NCI-H69 (cell line): ENCODE measurements around the gene RTN4.
A peak's percentile ranks its signal among the peaks of the same experiment; 100 is the strongest.
"Not testable (repeated sequence)": the region's sequence is repeated elsewhere in the genome, so short reads cannot be mapped to it uniquely, and the experiment has no call there.

Experiments
- DNase-seq: peaks from one replicate; lab custom pipeline; 2025; lab: John Stamatoyannopoulos, UW

RTN4 gene

DNA sequence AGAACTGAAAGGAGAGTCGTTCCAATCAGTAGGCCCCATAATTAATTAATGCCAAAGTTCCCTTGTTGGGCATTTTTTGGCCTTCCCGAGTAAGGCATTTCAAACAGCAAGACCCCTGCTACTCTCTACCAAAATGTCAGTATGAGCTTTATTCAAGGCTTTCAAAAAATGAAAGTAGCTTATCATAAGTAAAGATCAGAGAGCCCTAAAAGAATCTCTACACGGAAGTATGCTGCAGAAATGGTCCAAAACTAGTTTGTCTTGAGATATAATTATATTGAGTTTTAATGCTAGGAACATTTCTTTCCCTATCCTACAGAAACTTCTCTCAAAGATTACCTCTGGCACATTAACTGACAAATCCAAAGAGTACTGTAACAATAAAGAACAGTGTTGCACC is 43.9 kb downstream of the RTN4 start:
- DNase-seq: no peak

DNA sequence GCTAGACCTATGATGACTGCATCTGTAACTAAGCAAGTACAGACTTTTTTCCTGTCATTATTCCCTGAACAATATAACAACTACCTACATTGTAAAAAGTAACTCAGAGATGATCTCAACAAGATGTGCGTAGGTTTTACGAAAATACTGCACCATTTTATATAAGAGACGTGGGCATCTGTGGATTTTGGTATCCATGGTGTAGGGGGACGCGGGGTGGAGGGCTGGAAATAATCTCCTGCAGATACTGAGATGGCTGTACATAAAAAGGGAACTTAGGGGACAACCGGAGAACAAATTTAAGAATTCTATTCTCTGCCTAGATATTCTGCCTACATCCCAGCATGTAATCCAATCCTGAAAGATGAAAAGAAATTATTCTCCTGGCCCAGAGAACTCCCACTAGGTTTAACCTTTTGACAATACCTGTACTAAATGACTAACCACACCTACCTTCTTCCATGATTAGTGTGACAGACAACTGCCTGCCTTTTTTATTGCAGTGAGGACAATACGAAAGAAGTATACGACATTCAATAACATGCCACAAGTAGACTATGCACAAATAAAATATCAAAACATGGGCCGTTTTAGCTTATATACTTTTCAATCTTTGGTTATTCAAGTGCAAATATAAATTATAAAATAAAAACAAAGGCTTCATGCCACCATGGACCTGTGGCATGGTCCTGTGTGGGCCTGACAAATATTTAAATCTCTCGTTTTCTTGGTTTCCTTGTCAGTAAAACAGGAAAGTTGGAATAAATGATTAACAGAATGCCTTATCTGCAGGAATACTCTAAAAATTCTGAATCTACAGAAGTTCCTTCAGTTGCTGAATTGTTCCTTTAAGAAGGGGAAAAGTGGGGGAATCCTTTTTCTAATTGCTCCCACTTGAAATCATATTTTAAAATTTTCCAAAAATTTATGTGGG is 46.3 kb downstream of the RTN4 start:
- DNase-seq: peak; percentile 3

DNA sequence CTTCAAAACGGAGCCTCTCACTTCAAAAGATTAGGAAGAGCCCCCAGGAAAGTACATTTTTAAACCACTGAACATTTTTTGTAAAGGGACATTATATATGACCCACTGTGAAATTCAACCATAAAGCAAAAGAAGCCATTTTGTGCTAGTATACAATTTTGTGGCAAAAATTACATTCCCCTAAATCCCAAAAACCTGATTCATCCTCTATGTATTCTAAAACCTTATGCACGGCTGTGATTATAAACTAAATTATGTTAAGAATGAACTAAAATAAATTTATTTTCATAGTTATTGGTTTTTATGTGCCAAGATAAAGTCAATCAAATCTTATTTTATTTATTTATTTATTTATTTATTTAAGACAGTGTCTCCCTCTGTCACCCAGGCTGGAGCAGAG is 48.5 kb downstream of the RTN4 start:
- no peak for DNase-seq

DNA sequence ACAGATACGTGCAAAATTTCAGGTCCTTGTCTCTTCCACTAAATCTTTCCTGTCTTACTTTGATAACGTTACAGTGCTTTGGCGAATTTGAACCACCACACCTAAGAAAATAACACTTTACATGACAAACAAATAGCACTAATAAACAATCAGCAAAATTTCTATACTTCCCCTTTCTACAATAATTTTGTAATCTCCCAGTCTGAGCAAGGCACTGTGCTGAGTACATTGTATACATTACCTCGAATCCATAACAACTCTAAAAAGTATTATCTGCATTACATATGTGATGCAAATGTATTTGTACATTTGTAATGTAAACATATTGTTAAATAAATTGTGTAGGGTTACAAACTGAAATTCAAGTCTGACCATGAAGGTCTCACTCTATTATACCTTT is 49.9 kb downstream of the RTN4 start:
- DNase-seq: no peak

DNA sequence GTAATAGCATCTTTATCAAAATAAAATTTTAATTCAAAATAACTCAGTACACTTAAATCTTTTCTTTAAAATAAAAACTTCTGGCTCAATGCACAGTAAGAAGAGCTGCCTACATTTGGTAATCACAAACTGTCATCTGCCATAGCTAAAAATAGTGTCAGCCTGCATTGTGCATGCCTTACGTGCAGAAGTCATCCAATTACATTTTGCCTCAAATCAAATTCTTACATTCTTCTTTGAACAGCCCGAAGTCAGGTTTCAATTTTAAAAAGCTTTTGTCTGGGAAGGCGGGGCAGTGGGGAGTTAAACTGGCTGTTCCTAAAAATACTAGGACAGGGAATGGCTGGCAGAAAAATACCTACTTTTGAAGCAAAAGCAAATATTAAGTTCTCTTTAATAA is 51.1 kb downstream of the RTN4 start:
- peak; percentile 10 for DNase-seq

DNA sequence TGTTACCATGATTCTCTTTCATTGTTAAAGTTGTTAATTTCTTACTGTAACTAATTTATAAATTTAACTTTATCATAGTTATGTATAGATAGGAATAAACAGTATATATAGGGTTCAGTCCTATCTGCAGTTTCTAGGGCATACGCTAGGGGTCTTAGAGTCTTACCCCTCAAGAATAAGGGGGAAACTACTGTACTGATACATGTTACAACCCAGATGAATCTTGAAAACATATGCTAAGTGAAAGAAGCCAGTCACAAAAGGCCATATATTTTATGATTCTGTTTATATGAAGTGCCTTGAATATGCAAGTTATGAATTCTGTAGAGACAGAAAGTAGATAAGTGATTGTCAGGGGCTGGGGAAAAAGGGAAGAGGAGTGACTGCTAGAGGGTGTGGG is 52.4 kb downstream of the RTN4 start:
- DNase-seq: no peak

DNA sequence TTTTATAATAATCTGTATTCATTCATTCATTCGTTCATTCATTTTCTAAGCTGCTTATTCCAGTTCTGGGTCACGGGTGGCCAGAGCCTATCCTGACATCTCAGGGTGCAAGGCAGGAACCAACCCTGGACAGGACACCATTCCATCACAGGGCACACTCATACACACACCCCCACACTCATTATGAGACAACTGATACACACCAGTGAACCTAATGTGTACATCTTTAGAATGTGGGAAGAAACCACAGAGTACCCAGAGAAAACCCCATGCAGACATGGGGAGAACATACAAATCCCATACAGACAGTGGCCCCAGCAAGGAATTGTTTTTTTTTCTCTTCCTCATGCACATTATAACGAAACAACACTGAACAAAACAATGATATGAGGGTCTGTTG is 54.7 kb downstream of the RTN4 start:
- DNase-seq: no peak

DNA sequence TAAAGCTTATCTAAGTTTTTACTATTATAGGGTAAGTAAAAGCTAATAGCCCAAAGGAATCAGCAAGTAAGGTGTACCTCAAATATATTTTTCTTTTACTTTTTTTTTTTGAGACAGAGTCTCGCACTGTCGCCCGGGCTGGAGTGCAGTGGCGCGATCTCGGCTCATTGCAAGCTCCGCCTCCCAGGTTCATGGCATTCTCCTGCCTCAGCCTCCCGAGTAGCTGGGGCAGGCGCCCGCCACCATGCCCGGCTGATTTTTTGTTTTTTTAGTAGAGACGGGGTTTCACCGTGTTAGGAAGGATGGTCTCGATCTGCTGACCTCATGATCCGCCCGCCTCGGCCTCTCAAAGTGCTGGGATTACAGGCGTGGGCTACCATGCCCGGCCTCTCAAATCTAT is 59.6 kb downstream of the RTN4 start:
- DNase-seq: not testable (repeated sequence)

DNA sequence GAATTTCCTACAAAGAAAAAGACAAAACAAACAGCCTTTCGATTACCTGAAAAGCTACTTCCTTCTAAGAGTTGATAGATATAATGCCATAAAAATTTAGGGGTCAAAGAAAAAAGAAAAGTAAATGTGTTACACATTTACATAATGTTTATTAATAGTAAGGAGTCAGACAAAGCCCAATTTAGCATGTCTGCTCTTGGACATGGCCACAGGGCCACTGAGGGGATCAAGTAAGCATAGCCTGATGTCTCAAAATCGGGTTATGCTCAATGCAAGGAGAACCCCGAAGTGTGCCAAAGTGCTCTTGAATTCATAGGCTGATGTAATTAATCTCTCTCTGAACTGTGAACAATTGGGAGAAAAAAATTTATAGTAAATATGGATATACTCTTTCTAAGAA is 61.6 kb downstream of the RTN4 start:
- DNase-seq: no peak

DNA sequence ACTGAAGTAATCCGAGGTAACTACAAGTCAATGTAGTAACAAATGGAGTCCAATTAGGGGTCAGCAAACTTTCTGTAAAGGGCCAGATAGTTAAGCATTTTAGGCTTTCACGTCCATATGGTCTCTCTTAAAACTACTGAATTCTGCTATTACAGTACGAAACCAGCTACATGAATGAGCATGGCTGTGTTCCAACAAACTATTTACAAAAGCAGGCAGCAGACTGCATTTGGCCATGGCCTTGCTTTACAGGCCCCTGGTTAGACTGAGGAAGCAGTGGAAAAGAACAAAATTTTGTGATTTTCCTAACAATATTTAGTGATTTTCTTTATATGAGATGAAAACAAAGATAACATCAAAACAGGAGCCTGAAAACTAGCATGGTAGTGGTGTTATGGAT is 64.0 kb downstream of the RTN4 start:
- peak; percentile 4 for DNase-seq

DNA sequence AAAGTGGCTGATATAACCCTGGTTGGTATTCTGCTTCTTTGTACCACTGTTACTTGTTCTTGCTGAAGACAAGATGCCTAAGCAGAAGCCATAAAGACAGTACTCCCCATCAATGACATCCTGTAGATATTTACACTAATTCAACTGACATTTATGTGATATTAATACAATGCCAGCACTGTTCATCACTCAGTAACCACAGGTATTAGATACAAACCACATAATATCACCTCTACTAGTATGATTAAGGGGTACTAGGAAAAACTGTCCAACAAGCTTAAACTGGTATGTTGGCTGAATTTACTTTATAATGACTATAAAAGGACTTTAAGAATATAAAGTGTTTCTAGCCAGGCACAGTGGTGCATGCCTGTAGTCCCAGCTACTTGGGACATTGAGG is 65.8 kb downstream of the RTN4 start:
- DNase-seq: no peak

DNA sequence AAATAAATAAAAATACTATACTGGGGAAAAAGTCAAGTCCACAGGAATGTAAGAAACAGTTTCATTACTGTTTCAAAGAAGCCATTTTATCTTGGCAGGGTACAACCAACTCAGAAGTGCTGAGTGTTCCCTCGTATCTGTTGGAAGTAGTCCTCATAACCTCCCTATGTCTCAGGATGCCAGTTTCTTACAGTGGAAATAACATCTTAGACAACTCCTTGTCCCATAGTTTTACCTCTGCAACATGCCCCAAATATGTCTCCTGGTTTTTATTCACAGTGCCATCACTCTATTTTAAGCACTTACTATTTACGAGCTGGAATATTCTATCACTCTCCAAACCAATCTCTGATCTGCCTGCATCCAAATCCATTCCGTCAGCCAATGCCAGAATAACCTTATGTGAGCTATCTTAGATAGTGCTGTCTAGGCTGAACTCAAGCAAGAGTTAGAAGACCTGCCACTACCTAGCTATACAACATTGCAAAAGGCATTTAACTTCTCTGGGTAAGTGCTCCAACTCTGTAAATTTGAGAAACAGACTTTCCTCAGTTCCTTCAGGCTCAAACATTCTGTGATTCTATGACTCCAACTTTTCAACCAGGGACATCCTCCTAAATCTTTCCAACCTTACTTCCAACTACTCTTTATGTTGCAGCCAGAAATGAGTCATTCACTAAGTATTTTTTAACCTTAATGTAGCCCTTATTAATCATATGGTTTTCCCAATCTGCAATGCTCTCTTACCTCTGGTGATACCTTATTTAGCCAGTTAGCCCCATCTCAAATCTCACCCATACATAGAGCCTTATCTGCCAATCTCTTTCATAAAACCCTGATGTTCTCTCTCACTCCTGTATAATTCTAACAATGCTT is 66.7 kb downstream of the RTN4 start:
- DNase-seq: no peak

DNA sequence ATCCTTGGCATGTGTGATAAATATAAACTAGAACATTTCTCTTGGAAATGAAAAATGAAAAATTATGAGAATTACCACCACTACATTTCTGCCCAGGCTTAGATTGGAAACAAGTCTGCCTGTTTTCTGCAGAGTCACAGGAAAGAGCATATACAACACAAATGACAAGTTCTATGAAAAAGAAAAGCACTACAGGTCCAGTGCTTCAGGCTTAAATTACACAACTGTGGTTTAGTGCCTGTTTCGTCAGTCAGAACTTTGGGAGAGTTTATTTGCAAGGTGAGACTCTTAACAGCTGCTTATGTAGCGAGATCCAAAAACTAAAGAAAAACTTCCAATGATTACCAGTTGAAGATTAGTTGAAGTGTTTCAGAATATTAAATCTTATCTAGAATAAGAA is 68.9 kb downstream of the RTN4 start:
- DNase-seq: no peak

DNA sequence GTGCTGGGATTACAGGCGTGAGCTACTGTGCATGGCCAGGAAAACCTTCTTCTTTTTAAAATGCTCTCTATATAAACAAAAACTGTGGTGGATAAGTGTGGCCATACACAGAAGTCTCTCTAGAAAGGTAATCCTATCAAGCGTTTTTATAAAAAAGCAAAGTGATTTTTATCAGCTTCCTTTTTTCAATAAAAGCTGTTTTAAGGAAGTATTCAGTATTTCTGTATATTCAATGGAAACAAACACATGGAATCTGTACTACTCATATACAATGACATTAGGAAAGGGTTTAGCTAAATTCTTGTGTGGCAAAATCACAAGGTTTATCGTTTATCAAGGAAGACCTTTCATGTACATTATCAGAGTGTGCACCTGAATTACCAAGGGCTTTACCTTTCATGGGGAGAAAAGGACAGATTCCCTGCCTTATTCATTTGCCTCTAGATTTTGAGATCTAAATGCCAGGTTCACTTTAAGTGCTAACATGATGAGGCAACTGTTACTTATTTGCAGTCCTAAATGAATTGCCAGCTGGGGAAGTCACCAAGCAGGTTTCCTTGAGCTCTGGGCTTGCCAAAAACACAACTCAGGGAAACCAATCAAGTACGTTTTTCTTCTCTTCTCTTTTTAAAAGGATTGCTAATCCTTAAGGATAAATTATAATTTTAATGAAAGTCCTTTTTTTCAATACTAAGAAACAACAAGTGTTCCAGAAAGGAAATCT is 70.8 kb downstream of the RTN4 start:
- DNase-seq: no peak

DNA sequence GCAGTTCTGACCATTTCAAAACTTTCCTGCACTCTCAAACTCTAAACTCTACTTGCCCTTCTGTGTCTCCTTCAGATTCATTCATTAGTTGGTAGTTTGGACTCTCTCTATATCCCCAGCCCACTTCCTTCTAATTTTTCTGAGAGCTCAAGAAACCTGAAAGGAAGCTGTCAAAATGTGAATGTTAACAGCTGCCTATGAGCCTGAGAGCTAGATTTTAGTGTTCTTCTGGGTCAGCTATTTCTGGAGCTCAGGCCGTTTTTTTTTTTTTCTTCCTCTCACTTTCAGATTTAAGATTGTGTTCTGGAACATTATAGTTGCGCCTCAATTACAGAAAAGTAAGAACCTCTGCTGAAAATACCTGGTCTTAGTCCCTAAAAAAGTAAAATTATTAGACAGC is 73.1 kb downstream of the RTN4 start:
- no peak for DNase-seq

DNA sequence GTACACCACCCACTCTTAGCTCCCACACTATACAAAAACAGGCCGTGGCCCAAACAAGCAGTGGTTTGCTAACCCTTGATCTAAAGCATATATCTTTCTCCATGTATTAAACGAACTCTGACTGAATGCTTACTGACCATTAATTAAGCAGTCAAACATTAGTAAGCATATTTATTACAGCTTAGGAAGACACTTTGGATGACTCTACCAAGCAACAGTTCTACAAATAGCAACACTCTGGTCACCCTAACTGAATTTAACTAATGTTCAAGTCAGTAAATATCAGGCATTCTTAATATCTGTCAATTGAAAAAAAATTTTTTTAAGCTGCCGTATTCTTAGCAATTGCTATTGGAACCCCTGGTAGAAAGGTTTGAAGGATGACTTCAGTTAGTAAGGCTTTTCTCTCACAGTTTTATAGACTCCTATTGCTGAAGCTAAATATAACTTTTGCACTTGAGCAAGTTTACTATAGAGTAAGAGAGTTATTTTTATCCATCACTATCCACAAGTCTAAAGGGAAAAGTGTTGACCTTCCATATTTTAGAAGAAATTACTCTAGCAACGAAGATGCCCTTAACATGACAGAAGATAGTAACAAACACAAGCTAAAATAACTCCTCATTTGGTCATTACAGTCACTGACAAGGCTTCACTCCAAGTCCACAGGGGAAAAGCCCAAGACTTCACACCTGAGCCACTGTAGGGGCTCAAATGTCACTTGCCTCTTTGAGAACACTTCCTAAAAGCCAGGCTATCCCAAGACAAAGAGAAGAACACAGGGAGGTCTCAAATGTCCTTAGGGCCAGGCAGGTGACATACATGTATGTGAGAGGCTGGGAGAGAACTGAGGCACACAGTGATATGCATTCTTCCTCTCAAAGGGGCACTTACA is 74.4 kb downstream of the RTN4 start:
- DNase-seq: no peak

DNA sequence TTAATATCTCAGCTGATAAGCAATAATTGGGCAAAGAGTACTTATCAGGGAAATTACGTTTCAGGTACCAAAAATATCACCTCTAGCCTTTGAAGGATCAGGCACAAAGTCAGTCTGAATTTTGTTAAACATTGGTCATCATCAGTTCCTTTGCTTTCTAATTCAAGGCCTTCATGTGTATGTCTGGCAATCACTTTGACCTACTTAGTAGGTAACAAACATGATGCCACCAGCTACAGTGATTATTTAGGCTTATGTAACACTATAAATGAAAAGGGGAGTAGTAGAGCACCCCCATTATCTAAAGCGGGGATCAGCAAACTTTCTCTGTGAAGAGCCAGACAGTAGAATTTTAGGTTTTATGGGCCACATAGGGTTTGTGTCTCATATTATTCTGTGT is 75.1 kb downstream of the RTN4 start:
- DNase-seq: no peak

DNA sequence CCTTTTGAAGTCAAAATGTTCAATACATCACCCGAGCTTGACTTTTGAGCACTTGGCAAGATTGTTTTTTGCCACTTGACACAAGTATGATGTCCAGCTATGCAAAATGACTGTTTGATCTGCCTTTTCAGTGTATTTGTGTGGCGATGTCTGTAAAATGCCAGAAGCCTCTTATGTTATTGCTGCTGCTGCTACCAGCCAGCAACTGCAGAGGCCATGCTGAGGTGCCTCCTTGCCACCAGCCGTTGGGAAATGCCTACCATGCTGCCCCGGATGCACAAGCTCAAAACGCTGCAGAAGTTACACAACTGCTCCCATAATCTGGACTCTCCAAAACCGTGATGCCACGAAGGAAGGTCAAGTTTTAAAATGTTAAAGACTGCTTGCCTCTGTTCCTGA is 80.3 kb downstream of the RTN4 start:
- no peak for DNase-seq

DNA sequence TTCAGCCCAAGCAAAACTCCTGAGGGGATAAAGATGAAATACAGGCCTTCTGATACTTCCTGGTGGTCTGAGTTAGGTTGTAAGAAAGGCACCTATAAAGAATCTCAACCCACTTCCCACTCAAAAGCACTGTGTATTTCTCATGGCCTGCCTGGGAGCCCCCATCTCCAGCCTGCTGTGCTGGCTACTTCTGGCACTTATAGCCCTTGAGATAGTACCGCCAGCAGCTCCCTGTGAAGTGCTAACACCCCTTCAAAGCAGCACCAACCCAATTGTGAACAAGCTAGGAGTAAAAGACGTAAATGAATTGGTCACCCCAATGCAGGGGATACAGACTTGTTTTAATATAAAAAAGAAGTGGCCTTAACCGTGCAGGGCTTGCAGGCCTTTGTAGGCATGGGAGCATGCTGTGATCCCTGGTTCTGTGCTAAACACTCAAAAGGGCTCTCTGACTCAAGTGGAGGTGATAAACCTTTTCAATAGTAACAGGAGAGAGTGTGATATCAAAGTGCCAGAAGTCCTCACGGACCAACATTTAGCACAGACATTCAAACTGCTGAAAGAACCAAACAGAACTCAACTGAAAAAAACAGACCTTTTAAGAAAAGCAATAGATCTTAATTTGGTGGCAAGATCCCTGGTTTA is 80.8 kb downstream of the RTN4 start:
- no peak for DNase-seq

DNA sequence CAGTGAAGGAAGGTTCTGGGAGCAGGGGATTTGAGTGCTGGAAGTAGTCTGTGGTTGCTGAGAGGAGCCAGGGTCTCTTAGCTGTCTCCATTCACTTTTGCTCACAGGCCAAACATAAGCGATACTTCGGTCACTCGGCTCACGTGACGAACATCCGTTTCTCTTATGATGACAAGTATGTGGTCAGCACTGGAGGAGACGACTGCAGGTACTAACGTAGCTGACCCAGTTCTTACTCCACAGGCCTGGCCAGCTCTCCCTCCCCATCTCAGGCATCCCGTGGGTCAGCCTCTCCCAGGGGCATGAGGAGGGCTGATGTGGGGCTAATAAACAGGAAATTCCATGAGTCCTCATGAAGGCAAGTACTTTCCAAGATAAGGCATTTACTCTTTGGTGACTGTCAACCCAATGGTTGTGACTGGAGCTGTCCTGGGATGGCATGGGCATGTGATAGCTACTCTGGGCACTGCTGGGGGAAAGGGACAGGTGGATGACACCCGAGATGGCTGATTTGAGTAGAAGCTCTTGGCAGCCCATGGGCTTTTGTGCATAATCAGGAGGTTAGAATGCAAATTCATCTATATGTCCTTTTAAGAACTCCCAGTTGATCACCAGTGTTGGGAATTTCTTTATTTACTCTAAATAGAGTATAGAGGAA is 81.6 kb downstream of the RTN4 start:
- no peak for DNase-seq
